Activated CD8-positive, alpha-beta T cell treated with anti-CD3 and anti-CD28 coated beads for 36 hours (primary cell): ENCODE results near the gene GNB1. TPM values are rescaled to one million over a fixed set of nuclear protein-coding genes. Genes with fewer than 3 reads are reported as not detected.
A peak's percentile ranks its signal among the peaks of the same experiment; 100 is the strongest.

Experiments used
- ATAC-seq: fragments of 200-7000 bp; cut with Tn5 transposase; one replicate; pipeline ENCODE4 v1.10.0; 2021; ENCODE audit warnings: mild to moderate bottlenecking, moderate library complexity
- CTCF ChIA-PET: fragments of 350-600 bp; sonication (Branson Sonifier 250); formaldehyde crosslinking; loops from one replicate; lab custom pipeline; 2021; ENCODE audit warnings: antibody characterized with exemption; lab: Charles Lee
- POLR2A ChIA-PET: fragments of 350-600 bp; sonication (Branson Sonifier 250); formaldehyde crosslinking; loops from one replicate; lab custom pipeline; 2021; ENCODE audit warnings: antibody characterized with exemption; lab: Charles Lee
- DNase-seq: peaks from one replicate; pipeline ENCODE4 v3.0.0-alpha.2; 2020
- H3K27ac Mint-ChIP-seq: one replicate; pipeline ENCODE4 v1.8.0; 2021; ENCODE audit warnings: mild to moderate bottlenecking, mixed read lengths
- H3K27me3 Mint-ChIP-seq: one replicate; pipeline ENCODE4 v1.8.0; 2021; ENCODE audit warnings: mixed read lengths
- H3K36me3 Mint-ChIP-seq: one replicate; pipeline ENCODE4 v1.8.0; 2021; ENCODE audit warnings: low read depth, mixed read lengths
- H3K4me1 Mint-ChIP-seq: one replicate; pipeline ENCODE4 v1.8.0; 2021; ENCODE audit warnings: low read depth, mixed read lengths
- H3K4me3 Mint-ChIP-seq: one replicate; pipeline ENCODE4 v1.8.0; 2021; ENCODE audit warnings: mild to moderate bottlenecking, moderate library complexity, mixed read lengths
- H3K9me3 Mint-ChIP-seq: one replicate; pipeline ENCODE4 v1.8.0; 2021; ENCODE audit warnings: mixed read lengths
- CTCF ChIP-seq: fragments of 200-600 bp; IDR thresholded peaks from one replicate; pipeline ENCODE4 v1.8.0; 2022; ENCODE audit warnings: antibody characterized with exemption, mild to moderate bottlenecking
- intact Hi-C: fragments of 100-400 bp; cut with micrococcal nuclease; formaldehyde crosslinking; loops from one replicate; pipeline ENCODE4 v1.10.0; 2022
- total RNA-seq, 2 experiments: library from RNA; stranded (reverse); gene quantifications; one replicate each; pipeline ENCODE4 v1.2.3, GENCODE V29; 2021

The GNB1 gene
- total RNA-seq, 2 experiments from 2014 or later = 318 to 330 TPM

- no peak for TF ChIP-seq CTCF
- no peaks in the 10 kb centered on the region for H3K27me3 Mint-ChIP-seq
- DNase-seq (no peak), ATAC-seq (no peak)
- peaks cover 22% of the 10 kb centered on the region for H3K36me3 Mint-ChIP-seq
- ChIA-PET POLR2A (interaction anchor here (0.7 to 1.2 kb wide), 3 partner anchors 23 to 132 kb away, joined by 3 to 5 read pairs (median 3); no protein-coding TSS in a partner anchor), CTCF (interaction anchor here (1.1 to 1.4 kb wide), 3 partner anchors 18 to 132 kb away, joined by 4 read pairs; no protein-coding TSS in a partner anchor)
- H3K4me3 Mint-ChIP-seq = peak overlapping the region; percentile 91
- H3K4me1 Mint-ChIP-seq = peaks cover 55% of the 10 kb centered on the region
- peak overlapping the region; percentile 89 for H3K27ac Mint-ChIP-seq
- no peaks in the 10 kb centered on the region for H3K9me3 Mint-ChIP-seq
- intact Hi-C loops = no loop called here
Measured at GRCh38 chr1:1776672-1777582, 114.0 kb downstream of the GNB1 start.

- Mint-ChIP-seq H3K36me3 (peaks cover 31% of the 10 kb centered on the region), H3K9me3 (peaks cover 5% of the 10 kb centered on the region), H3K27ac (peak overlapping the region; percentile 32), H3K4me3 (peak overlapping the region; percentile 36), H3K4me1 (peaks cover 45% of the 10 kb centered on the region), H3K27me3 (no peaks in the 10 kb centered on the region)
- ATAC-seq (no peak), DNase-seq (no peak)
- CTCF ChIA-PET = no interaction called here
- TF ChIP-seq CTCF = no peak
- POLR2A ChIA-PET = interaction anchor here (1.0 kb wide), 1 partner anchor 130 kb away, joined by 3 read pairs; no protein-coding TSS in a partner anchor
- intact Hi-C loops = no loop called here
Measured at GRCh38 chr1:1775327-1776226, 115.3 kb downstream of the GNB1 start.

- CTCF ChIA-PET = no interaction called here
- Mint-ChIP-seq H3K27me3 (no peaks in the 10 kb centered on the region), H3K4me1 (peaks cover 34% of the 10 kb centered on the region), H3K27ac (no peak overlapping the region), H3K36me3 (peaks cover 40% of the 10 kb centered on the region), H3K9me3 (peaks cover 7% of the 10 kb centered on the region), H3K4me3 (no peak overlapping the region)
- TF ChIP-seq CTCF = no peak
- POLR2A ChIA-PET = no interaction called here
- ATAC-seq (no peak), DNase-seq (no peak)
- intact Hi-C loops = no loop called here
Measured at GRCh38 chr1:1773874-1774273, 117.0 kb downstream of the GNB1 start.

- H3K27ac Mint-ChIP-seq = no peak overlapping the region
Measured at GRCh38 chr1:1771096-1771495, 119.8 kb downstream of the GNB1 start.

More at GRCh38 chr1:1771096-1771495, 119.8 kb downstream of the GNB1 start:
- Mint-ChIP-seq H3K9me3 (peaks cover 7% of the 10 kb centered on the region), H3K4me1 (peaks cover 27% of the 10 kb centered on the region), H3K36me3 (peaks cover 46% of the 10 kb centered on the region), H3K4me3 (no peak overlapping the region), H3K27me3 (no peaks in the 10 kb centered on the region)
- no peak for TF ChIP-seq CTCF
- ChIA-PET CTCF (no interaction called here), POLR2A (no interaction called here)
- no peak for DNase-seq
- intact Hi-C loops = no loop called here
- no peak for ATAC-seq
